Measurements from ENCODE around the gene SEMA7A.

The SEMA7A gene

GRCh38 chr15:74432271-74432967, 1.3 kb downstream of the SEMA7A start:
- in situ Hi-C loops (cut with HindIII; ENCODE audit: low pct_ligation_motif_present, low sequenced_read_pairs): no loop called here
- no peak for DNase-seq
- no peak for TF ChIP-seq CTCF (IDR thresholded peaks at IDR 0.05; ENCODE audit: low read depth, low read length, missing control alignments)
- Histone ChIP-seq H3K27ac (no peak overlapping the region), H3K36me3 (replicated peaks) (no peaks in the 10 kb centered on the region), H3K4me3 (ENCODE audit: low read depth, low read length) (peak overlapping the region; percentile 94), H3K27me3 (replicated peaks) (no peaks in the 10 kb centered on the region)

GRCh38 chr15:74431645-74432044, 2.1 kb downstream of the SEMA7A start:
- DNase-seq: no peak
- TF ChIP-seq CTCF (IDR thresholded peaks at IDR 0.05; ENCODE audit: low read depth, low read length, missing control alignments): no peak
- H3K27me3 ChIP-seq (replicated peaks): no peaks in the 10 kb centered on the region
- in situ Hi-C loops (cut with HindIII; ENCODE audit: low pct_ligation_motif_present, low sequenced_read_pairs): no loop called here
- peak overlapping the region; percentile 94 for H3K4me3 ChIP-seq (ENCODE audit: low read depth, low read length)
- H3K27ac ChIP-seq: no peak overlapping the region
- H3K36me3 ChIP-seq (replicated peaks): no peaks in the 10 kb centered on the region

GRCh38 chr15:74431116-74431515, 2.6 kb downstream of the SEMA7A start:
- in situ Hi-C loops (cut with HindIII; ENCODE audit: low pct_ligation_motif_present, low sequenced_read_pairs): no loop called here
- Histone ChIP-seq H3K36me3 (replicated peaks) (no peaks in the 10 kb centered on the region), H3K27me3 (replicated peaks) (no peaks in the 10 kb centered on the region), H3K27ac (no peak overlapping the region), H3K4me3 (ENCODE audit: low read depth, low read length) (peak overlapping the region; percentile 94)
- no peak for DNase-seq
- no peak for TF ChIP-seq CTCF (IDR thresholded peaks at IDR 0.05; ENCODE audit: low read depth, low read length, missing control alignments)

GRCh38 chr15:74430510-74430951, 3.2 kb downstream of the SEMA7A start:
- TF ChIP-seq CTCF (IDR thresholded peaks at IDR 0.05; ENCODE audit: low read depth, low read length, missing control alignments): no peak
- Histone ChIP-seq H3K27me3 (replicated peaks) (no peaks in the 10 kb centered on the region), H3K27ac (no peak overlapping the region), H3K36me3 (replicated peaks) (no peaks in the 10 kb centered on the region), H3K4me3 (ENCODE audit: low read depth, low read length) (peak overlapping the region; percentile 94)
- in situ Hi-C loops (cut with HindIII; ENCODE audit: low pct_ligation_motif_present, low sequenced_read_pairs): no loop called here
- no peak for DNase-seq

GRCh38 chr15:74429781-74430400, 3.9 kb downstream of the SEMA7A start:
- H3K4me3 ChIP-seq (ENCODE audit: low read depth, low read length): peak overlapping the region; percentile 94
- no peak for DNase-seq
- TF ChIP-seq CTCF (IDR thresholded peaks at IDR 0.05; ENCODE audit: low read depth, low read length, missing control alignments): no peak
- H3K27me3 ChIP-seq (replicated peaks): no peaks in the 10 kb centered on the region
- no peaks in the 10 kb centered on the region for H3K36me3 ChIP-seq (replicated peaks)
- in situ Hi-C loops (cut with HindIII; ENCODE audit: low pct_ligation_motif_present, low sequenced_read_pairs): no loop called here
- no peak overlapping the region for H3K27ac ChIP-seq
